ENCODE measurements around the gene EIPR1.

Gene EIPR1

GRCh38 chr2:3324404-3325281 lies 53.0 kb downstream of the EIPR1 start:
- Histone ChIP-seq H3K14ac (ENCODE audit: low read length in 2 of 2) (no peak overlapping the region), H3K79me1 (replicated peaks; ENCODE audit: low read length, poor library complexity, severe bottlenecking) (peaks cover 66% of the 10 kb centered on the region), H3K27me3 (ENCODE audit: control insufficient read depth in 1 of 2, insufficient read depth in 1 of 2, low read length in 2 of 2) (no peaks in the 10 kb centered on the region), H3K36me3 (ENCODE audit: control insufficient read depth in 1 of 2, insufficient read depth in 2 of 2, low read depth in 1 of 2, low read length in 2 of 2) (peaks cover 6 to 51% of the 10 kb centered on the region in 2 experiments), H3K4me2 (ENCODE audit: low read length, poor library complexity, severe bottlenecking) (no peak overlapping the region), H3K23ac (ENCODE audit: low read length in 2 of 2) (no peak overlapping the region), H3K9me3 (ENCODE audit: control insufficient read depth, low read length) (no peaks in the 10 kb centered on the region), H2BK15ac (ENCODE audit: low read depth, poor library complexity, severe bottlenecking) (no peak overlapping the region), H2AFZ (ENCODE audit: low read depth, low read length) (no peak overlapping the region), H3K4ac (ENCODE audit: low read depth in 1 of 2, low read length in 2 of 2) (no peak overlapping the region), H3K27ac (ENCODE audit: low read length, poor library complexity, severe bottlenecking) (no peak overlapping the region), H2BK5ac (ENCODE audit: low read depth, low read length, poor library complexity, severe bottlenecking) (no peak overlapping the region), H3K9ac (ENCODE audit: low read length) (no peak overlapping the region), H2BK120ac (ENCODE audit: low read depth, low read length) (no peak overlapping the region), H3K4me1 (ENCODE audit: control insufficient read depth, insufficient read depth, low read depth, low read length) (peaks cover 10% of the 10 kb centered on the region), H2AK5ac (ENCODE audit: low read length, severe bottlenecking) (no peak overlapping the region), H2BK12ac (ENCODE audit: low read length in 2 of 2) (no peak overlapping the region), H4K91ac (ENCODE audit: low read length) (no peak overlapping the region), H3K4me3 (ENCODE audit: insufficient read depth in 1 of 2, low read depth in 1 of 2, low read length in 2 of 2) (no peak overlapping the region), H3K18ac (ENCODE audit: low read depth in 1 of 2, low read length in 2 of 2) (no peak overlapping the region), H4K8ac (ENCODE audit: low read length) (no peak overlapping the region)
- DNase-seq = no peak
- WGBS = 96% methylated on average over 34 of the region's 34 CpGs

- no peak overlapping the region for H3K4me2 ChIP-seq (ENCODE audit: low read length, poor library complexity, severe bottlenecking)
- no peak overlapping the region for H4K8ac ChIP-seq (ENCODE audit: low read length)
- H2BK120ac ChIP-seq (ENCODE audit: low read depth, low read length) = no peak overlapping the region
- no peak overlapping the region for H3K18ac ChIP-seq (ENCODE audit: low read depth in 1 of 2, low read length in 2 of 2)
- no peak overlapping the region for H4K91ac ChIP-seq (ENCODE audit: low read length)
- H2AFZ ChIP-seq (ENCODE audit: low read depth, low read length) = no peak overlapping the region
- peaks cover 6 to 54% of the 10 kb centered on the region in 2 experiments for H3K36me3 ChIP-seq (ENCODE audit: control insufficient read depth in 1 of 2, insufficient read depth in 2 of 2, low read depth in 1 of 2, low read length in 2 of 2)
- H2AK5ac ChIP-seq (ENCODE audit: low read length, severe bottlenecking) = no peak overlapping the region
- H3K27ac ChIP-seq (ENCODE audit: low read length, poor library complexity, severe bottlenecking) = no peak overlapping the region
- H3K4me3 ChIP-seq (ENCODE audit: insufficient read depth in 1 of 2, low read depth in 1 of 2, low read length in 2 of 2) = no peak overlapping the region
- 95% methylated on average over 11 of the region's 11 CpGs for WGBS
- H3K23ac ChIP-seq (ENCODE audit: low read length in 2 of 2) = no peak overlapping the region
- no peak overlapping the region for H3K4ac ChIP-seq (ENCODE audit: low read depth in 1 of 2, low read length in 2 of 2)
- peaks cover 10% of the 10 kb centered on the region for H3K4me1 ChIP-seq (ENCODE audit: control insufficient read depth, insufficient read depth, low read depth, low read length)
- no peak for DNase-seq
- no peaks in the 10 kb centered on the region for H3K9me3 ChIP-seq (ENCODE audit: control insufficient read depth, low read length)
- H3K14ac ChIP-seq (ENCODE audit: low read length in 2 of 2) = no peak overlapping the region
- peak overlapping the region; percentile 15 for H2BK15ac ChIP-seq (ENCODE audit: low read depth, poor library complexity, severe bottlenecking)
- H3K79me1 ChIP-seq (replicated peaks; ENCODE audit: low read length, poor library complexity, severe bottlenecking) = peaks cover 66% of the 10 kb centered on the region
- no peak overlapping the region for H2BK12ac ChIP-seq (ENCODE audit: low read length in 2 of 2)
- H3K27me3 ChIP-seq (ENCODE audit: control insufficient read depth in 1 of 2, insufficient read depth in 1 of 2, low read length in 2 of 2) = no peaks in the 10 kb centered on the region
- no peak overlapping the region for H2BK5ac ChIP-seq (ENCODE audit: low read depth, low read length, poor library complexity, severe bottlenecking)
- no peak overlapping the region for H3K9ac ChIP-seq (ENCODE audit: low read length)
Measured at GRCh38 chr2:3324036-3324386, 53.6 kb downstream of the EIPR1 start.

GRCh38 chr2:3323360-3324035 lies 54.1 kb downstream of the EIPR1 start:
- WGBS = 96% methylated on average over 18 of the region's 19 CpGs
- H3K36me3 ChIP-seq (ENCODE audit: control insufficient read depth in 1 of 2, insufficient read depth in 2 of 2, low read depth in 1 of 2, low read length in 2 of 2) = peaks cover 11 to 56% of the 10 kb centered on the region in 2 experiments
- H3K4ac ChIP-seq (ENCODE audit: low read depth in 1 of 2, low read length in 2 of 2) = no peak overlapping the region
- H2BK12ac ChIP-seq (ENCODE audit: low read length in 2 of 2) = no peak overlapping the region
- no peak overlapping the region for H2BK120ac ChIP-seq (ENCODE audit: low read depth, low read length)
- no peak overlapping the region for H2AK5ac ChIP-seq (ENCODE audit: low read length, severe bottlenecking)
- no peaks in the 10 kb centered on the region for H3K9me3 ChIP-seq (ENCODE audit: control insufficient read depth, low read length)
- H4K91ac ChIP-seq (ENCODE audit: low read length) = peak overlapping the region; percentile 58
- peaks cover 66% of the 10 kb centered on the region for H3K79me1 ChIP-seq (replicated peaks; ENCODE audit: low read length, poor library complexity, severe bottlenecking)
- no peak overlapping the region for H3K4me2 ChIP-seq (ENCODE audit: low read length, poor library complexity, severe bottlenecking)
- no peak overlapping the region for H2AFZ ChIP-seq (ENCODE audit: low read depth, low read length)
- H2BK5ac ChIP-seq (ENCODE audit: low read depth, low read length, poor library complexity, severe bottlenecking) = no peak overlapping the region
- no peak overlapping the region for H3K23ac ChIP-seq (ENCODE audit: low read length in 2 of 2)
- H3K18ac ChIP-seq (ENCODE audit: low read depth in 1 of 2, low read length in 2 of 2) = no peak overlapping the region
- no peak overlapping the region for H3K14ac ChIP-seq (ENCODE audit: low read length in 2 of 2)
- H4K8ac ChIP-seq (ENCODE audit: low read length) = no peak overlapping the region
- H3K4me1 ChIP-seq (ENCODE audit: control insufficient read depth, insufficient read depth, low read depth, low read length) = peaks cover 10% of the 10 kb centered on the region
- peak overlapping the region; percentile 15 for H2BK15ac ChIP-seq (ENCODE audit: low read depth, poor library complexity, severe bottlenecking)
- no peak for DNase-seq
- no peaks in the 10 kb centered on the region for H3K27me3 ChIP-seq (ENCODE audit: control insufficient read depth in 1 of 2, insufficient read depth in 1 of 2, low read length in 2 of 2)
- no peak overlapping the region for H3K27ac ChIP-seq (ENCODE audit: low read length, poor library complexity, severe bottlenecking)
- no peak overlapping the region for H3K9ac ChIP-seq (ENCODE audit: low read length)
- H3K4me3 ChIP-seq (ENCODE audit: insufficient read depth in 1 of 2, low read depth in 1 of 2, low read length in 2 of 2) = no peak overlapping the region

DNA sequence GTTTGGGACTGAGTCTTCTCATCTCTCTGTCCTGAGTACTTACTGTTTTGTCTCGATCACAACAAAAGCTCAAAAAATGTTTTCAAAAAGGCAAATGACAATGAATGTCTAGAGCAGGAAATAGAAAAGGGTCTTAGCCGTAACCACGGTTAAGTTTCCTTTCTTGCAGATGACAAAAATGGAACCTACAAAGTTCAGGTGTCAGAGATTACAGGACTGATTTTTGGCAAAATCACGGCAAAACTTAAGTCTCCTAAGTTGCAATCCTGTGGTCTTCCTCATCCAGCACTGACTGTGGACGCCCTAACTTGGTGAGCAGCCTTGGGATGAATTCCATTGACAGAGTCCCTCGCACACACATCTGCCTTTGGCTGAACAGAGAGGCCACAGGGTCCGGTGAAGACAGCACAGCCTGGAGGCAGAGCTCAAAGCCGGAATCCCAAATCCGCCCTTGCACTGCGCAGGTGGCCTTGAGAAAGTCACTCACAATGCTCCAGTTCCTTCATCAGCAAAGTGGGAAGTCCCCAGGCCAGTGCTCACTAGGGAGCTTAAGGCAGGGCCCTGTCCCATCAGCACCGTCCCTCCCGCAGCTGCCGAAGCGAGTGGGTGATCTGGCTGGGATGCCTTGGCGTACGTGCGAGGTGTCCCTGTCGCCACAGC lies 55.2 kb downstream of the EIPR1 start:
- Histone ChIP-seq H2BK120ac (ENCODE audit: low read depth, low read length) (no peak overlapping the region), H3K9me3 (ENCODE audit: control insufficient read depth, low read length) (no peaks in the 10 kb centered on the region), H3K23ac (ENCODE audit: low read length in 2 of 2) (no peak overlapping the region), H3K4ac (ENCODE audit: low read depth in 1 of 2, low read length in 2 of 2) (no peak overlapping the region), H3K36me3 (ENCODE audit: control insufficient read depth in 1 of 2, insufficient read depth in 2 of 2, low read depth in 1 of 2, low read length in 2 of 2) (peaks cover 14 to 62% of the 10 kb centered on the region in 2 experiments), H2AK5ac (ENCODE audit: low read length, severe bottlenecking) (no peak overlapping the region), H3K27me3 (ENCODE audit: control insufficient read depth in 1 of 2, insufficient read depth in 1 of 2, low read length in 2 of 2) (no peaks in the 10 kb centered on the region), H4K91ac (ENCODE audit: low read length) (no peak overlapping the region), H3K4me3 (ENCODE audit: insufficient read depth in 1 of 2, low read depth in 1 of 2, low read length in 2 of 2) (no peak overlapping the region), H2BK12ac (ENCODE audit: low read length in 2 of 2) (no peak overlapping the region), H2BK5ac (ENCODE audit: low read depth, low read length, poor library complexity, severe bottlenecking) (no peak overlapping the region), H3K14ac (ENCODE audit: low read length in 2 of 2) (no peak overlapping the region), H3K18ac (ENCODE audit: low read depth in 1 of 2, low read length in 2 of 2) (no peak overlapping the region), H4K8ac (ENCODE audit: low read length) (no peak overlapping the region), H2AFZ (ENCODE audit: low read depth, low read length) (no peak overlapping the region), H3K27ac (ENCODE audit: low read length, poor library complexity, severe bottlenecking) (no peak overlapping the region), H2BK15ac (ENCODE audit: low read depth, poor library complexity, severe bottlenecking) (no peak overlapping the region), H3K79me1 (replicated peaks; ENCODE audit: low read length, poor library complexity, severe bottlenecking) (peaks cover 71% of the 10 kb centered on the region), H3K4me2 (ENCODE audit: low read length, poor library complexity, severe bottlenecking) (no peak overlapping the region), H3K4me1 (ENCODE audit: control insufficient read depth, insufficient read depth, low read depth, low read length) (peaks cover 9% of the 10 kb centered on the region), H3K9ac (ENCODE audit: low read length) (no peak overlapping the region)
- no peak for DNase-seq
- WGBS = 95% methylated on average over 18 of the region's 18 CpGs
